SU-DHL-6 (cell line): Measurements from ENCODE around the gene LRBA.

Experiments
- H2AFZ ChIP-seq: fragments of 200-600 bp; sonication (generic); 2 replicates; pipeline ENCODE4 v1.6.1; 2014; ENCODE audit warnings: low read depth, mild to moderate bottlenecking, moderate library complexity, mixed read lengths, antibody characterized with exemption, low read length; ENCODE audit not compliant: severe bottlenecking
- H3F3A ChIP-seq: fragments of 200-600 bp; shearing (Covaris generic); 2 replicates; pipeline ENCODE4 v1.6.0; 2016; ENCODE audit warnings: antibody characterized with exemption, mild to moderate bottlenecking; ENCODE audit not compliant: insufficient read depth
- H3K27ac ChIP-seq: fragments of 200-600 bp; sonication (generic); 2 replicates; pipeline ENCODE4 v1.5.1; 2016; ENCODE audit warnings: low read depth, mild to moderate bottlenecking, low read length, moderate library complexity, mixed read lengths
- H3K27me3 ChIP-seq: fragments of 200-600 bp; sonication (generic), shearing (Covaris generic); 2 replicates; pipeline ENCODE4 v1.6.0; 2014; ENCODE audit warnings: mild to moderate bottlenecking, low read length
- H3K36me3 ChIP-seq: fragments of 200-600 bp; sonication (generic); 2 replicates; pipeline ENCODE4 v1.6.1; 2014; ENCODE audit warnings: mild to moderate bottlenecking, low read length, mixed read lengths
- H3K4me2 ChIP-seq: fragments of 300-600, 200-600 bp; shearing (Covaris generic), sonication (generic); 2 replicates; pipeline ENCODE4 v1.6.0; 2014; ENCODE audit warnings: low read length, low read depth, mild to moderate bottlenecking; ENCODE audit not compliant: poor library complexity, severe bottlenecking
- H3K4me3 ChIP-seq: fragments of 200-600 bp; sonication (generic); 2 replicates; pipeline ENCODE4 v1.5.1; 2014; ENCODE audit warnings: antibody characterized with exemption, low read length, mild to moderate bottlenecking, mixed read lengths; ENCODE audit not compliant: insufficient read depth, poor library complexity, severe bottlenecking
- H3K79me2 ChIP-seq: fragments of 200-600 bp; sonication (generic); 2 replicates; pipeline ENCODE4 v1.6.1; 2014; ENCODE audit warnings: mild to moderate bottlenecking, low read length, moderate library complexity; ENCODE audit not compliant: insufficient read depth
- H3K9ac ChIP-seq: fragments of 200-600 bp; sonication (generic); 2 replicates; pipeline ENCODE4 v1.7.0; 2014; ENCODE audit warnings: mild to moderate bottlenecking, low read length
- H3K9me2 ChIP-seq: fragments of 200-600 bp; sonication (generic); replicated peaks from 2 replicates; pipeline ENCODE4 v1.6.1; 2014; ENCODE audit warnings: low read length; ENCODE audit not compliant: insufficient read depth
- H3K9me3 ChIP-seq: fragments of 200-600 bp; sonication (generic); 2 replicates; pipeline ENCODE4 v1.6.1; 2014; ENCODE audit warnings: low read length, mixed read lengths; ENCODE audit not compliant: insufficient read depth
- H4K20me1 ChIP-seq: fragments of 200-600 bp; sonication (generic); 2 replicates; pipeline ENCODE4 v1.6.1; 2014; ENCODE audit warnings: low read depth, mild to moderate bottlenecking, antibody characterized with exemption, low read length, moderate library complexity, mixed read lengths
- EZH2phosphoT487 ChIP-seq: fragments of 200-600 bp; sonication (generic), shearing (Covaris generic); conservative IDR thresholded peaks from 2 replicates; pipeline ENCODE4 v1.6.1; 2018; ENCODE audit warnings: mild to moderate bottlenecking, antibody characterized with exemption, low read length, moderate library complexity, mixed read lengths
- TF ChIP-seq, protein P1 (sequence below): fragments of 200-600 bp; sonication (generic); IDR thresholded peaks from one replicate; pipeline ENCODE4 v1.5.1; 2017; ENCODE audit warnings: antibody characterized with exemption, mild to moderate bottlenecking, low read length, moderate library complexity; ENCODE audit not compliant: insufficient read depth, poor library complexity, severe bottlenecking

Gene LRBA

GRCh38 chr4:150457802-150458201, 557.3 kb downstream of the LRBA start:
- TF ChIP-seq, protein P1, sequence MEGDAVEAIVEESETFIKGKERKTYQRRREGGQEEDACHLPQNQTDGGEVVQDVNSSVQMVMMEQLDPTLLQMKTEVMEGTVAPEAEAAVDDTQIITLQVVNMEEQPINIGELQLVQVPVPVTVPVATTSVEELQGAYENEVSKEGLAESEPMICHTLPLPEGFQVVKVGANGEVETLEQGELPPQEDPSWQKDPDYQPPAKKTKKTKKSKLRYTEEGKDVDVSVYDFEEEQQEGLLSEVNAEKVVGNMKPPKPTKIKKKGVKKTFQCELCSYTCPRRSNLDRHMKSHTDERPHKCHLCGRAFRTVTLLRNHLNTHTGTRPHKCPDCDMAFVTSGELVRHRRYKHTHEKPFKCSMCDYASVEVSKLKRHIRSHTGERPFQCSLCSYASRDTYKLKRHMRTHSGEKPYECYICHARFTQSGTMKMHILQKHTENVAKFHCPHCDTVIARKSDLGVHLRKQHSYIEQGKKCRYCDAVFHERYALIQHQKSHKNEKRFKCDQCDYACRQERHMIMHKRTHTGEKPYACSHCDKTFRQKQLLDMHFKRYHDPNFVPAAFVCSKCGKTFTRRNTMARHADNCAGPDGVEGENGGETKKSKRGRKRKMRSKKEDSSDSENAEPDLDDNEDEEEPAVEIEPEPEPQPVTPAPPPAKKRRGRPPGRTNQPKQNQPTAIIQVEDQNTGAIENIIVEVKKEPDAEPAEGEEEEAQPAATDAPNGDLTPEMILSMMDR = no peak
- Histone ChIP-seq H3F3A (no peaks in the 10 kb centered on the region), H3K79me2 (no peaks in the 10 kb centered on the region), H3K27ac (no peak overlapping the region), H2AFZ (no peak overlapping the region), H3K9ac (no peak overlapping the region), H3K27me3 (no peaks in the 10 kb centered on the region), H3K9me2 (no peaks in the 10 kb centered on the region), H3K9me3 (peaks cover 6% of the 10 kb centered on the region; the same call in 1 of the 2 replicates), H3K4me2 (no peak overlapping the region), H3K36me3 (peaks cover 7% of the 10 kb centered on the region; the same call in 1 of the 2 replicates), H4K20me1 (no peaks in the 10 kb centered on the region; the same call in 1 of the 2 replicates), H3K4me3 (no peak overlapping the region)

DNA sequence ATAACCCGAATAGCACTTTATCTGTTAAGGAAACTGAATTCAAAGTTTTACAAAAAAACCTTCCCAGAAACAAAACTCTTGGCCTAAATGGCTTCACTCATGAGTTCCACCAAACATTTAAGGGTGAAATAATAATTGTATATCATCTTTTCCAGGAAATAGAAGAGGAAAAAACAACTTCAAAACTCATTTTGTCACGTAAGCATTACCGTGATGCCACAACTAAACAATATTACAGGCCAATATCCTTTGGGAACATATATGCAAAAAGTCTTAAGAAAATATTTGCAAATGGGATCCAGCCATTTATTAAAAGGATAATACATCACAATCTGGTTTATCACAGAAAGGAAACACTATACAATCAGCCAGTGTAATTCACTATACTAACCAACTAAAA, 563.2 kb downstream of the LRBA start:
- Histone ChIP-seq H3K9ac (no peak overlapping the region), H2AFZ (no peak overlapping the region), H3K9me2 (no peaks in the 10 kb centered on the region), H3K79me2 (no peaks in the 10 kb centered on the region), H3K9me3 (peaks cover 6% of the 10 kb centered on the region; the same call in 1 of the 2 replicates), H3K27me3 (no peaks in the 10 kb centered on the region), H3K4me2 (no peak overlapping the region), H3K36me3 (peaks cover 4% of the 10 kb centered on the region; the same call in 1 of the 2 replicates), H3F3A (no peaks in the 10 kb centered on the region), H4K20me1 (no peaks in the 10 kb centered on the region; the same call in 1 of the 2 replicates), H3K27ac (no peak overlapping the region), H3K4me3 (no peak overlapping the region)
- TF ChIP-seq, protein P1 = no peak
- no peak for TF ChIP-seq EZH2phosphoT487

DNA sequence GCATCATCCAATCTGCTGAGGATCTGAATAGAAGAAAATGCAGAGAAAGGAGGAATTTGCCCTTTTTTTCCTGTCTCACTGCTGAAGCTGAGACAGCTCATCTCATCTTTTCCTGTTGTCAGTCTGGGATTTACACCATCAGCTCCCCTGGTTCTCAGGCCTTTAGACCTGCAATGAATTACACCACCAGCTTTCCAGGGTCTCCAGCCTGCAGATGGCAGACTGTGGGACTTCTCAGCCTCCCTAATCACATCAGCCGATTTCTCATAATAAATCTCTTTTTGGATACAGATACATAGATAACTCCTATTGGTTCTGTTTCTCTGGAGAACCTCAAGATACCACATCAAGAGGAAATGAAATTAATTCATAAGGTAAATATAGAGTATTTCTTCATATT, 567.7 kb downstream of the LRBA start:
- no peak overlapping the region for H3K27ac ChIP-seq
- no peaks in the 10 kb centered on the region for H3K27me3 ChIP-seq
- no peak overlapping the region for H3K4me2 ChIP-seq
- H3F3A ChIP-seq = no peaks in the 10 kb centered on the region
- H2AFZ ChIP-seq = no peak overlapping the region
- no peaks in the 10 kb centered on the region for H3K9me2 ChIP-seq
- H3K79me2 ChIP-seq = no peaks in the 10 kb centered on the region
- no peaks in the 10 kb centered on the region for H3K9me3 ChIP-seq
- no peak overlapping the region for H3K9ac ChIP-seq
- TF ChIP-seq EZH2phosphoT487 = no peak
- TF ChIP-seq, protein P1 = no peak
- H3K4me3 ChIP-seq = no peak overlapping the region
- H3K36me3 ChIP-seq = no peaks in the 10 kb centered on the region; the same call in 1 of the 2 replicates
- no peaks in the 10 kb centered on the region for H4K20me1 ChIP-seq

GRCh38 chr4:150439451-150439933, 575.6 kb downstream of the LRBA start:
- Histone ChIP-seq H3F3A (no peaks in the 10 kb centered on the region), H3K27me3 (no peaks in the 10 kb centered on the region), H3K9me3 (no peaks in the 10 kb centered on the region), H3K9ac (no peak overlapping the region), H3K4me2 (no peak overlapping the region), H3K9me2 (no peaks in the 10 kb centered on the region), H3K36me3 (no peaks in the 10 kb centered on the region), H2AFZ (no peak overlapping the region), H3K27ac (no peak overlapping the region), H4K20me1 (no peaks in the 10 kb centered on the region), H3K79me2 (no peaks in the 10 kb centered on the region), H3K4me3 (no peak overlapping the region)
- TF ChIP-seq, protein P1 = no peak
- TF ChIP-seq EZH2phosphoT487 = no peak
